CD8-positive, alpha-beta memory T cell (primary cell): ENCODE results near the gene SLC3A2. TPM values are rescaled to one million over a fixed set of nuclear protein-coding genes. Genes with fewer than 3 reads are reported as not detected.
A peak's percentile ranks its signal among the peaks of the same experiment; 100 is the strongest.

Source experiments
- CTCF ChIA-PET: fragments of 350-600 bp; sonication (Branson Sonifier 250); formaldehyde crosslinking; loops from one replicate; lab custom pipeline; 2021; ENCODE audit warnings: antibody characterized with exemption; lab: Charles Lee
- POLR2A ChIA-PET: fragments of 350-600 bp; sonication (Branson Sonifier 250); formaldehyde crosslinking; loops from one replicate; lab custom pipeline; 2021; ENCODE audit warnings: antibody characterized with exemption; lab: Charles Lee
- DNase-seq, 5 donors: peaks; one replicate each; pipeline versions ENCODE4 v3.0.0 to v3.0.0-alpha.2; 2020 to 2022; ENCODE audit warnings: mixed read lengths in 1 of 5
- H3K27ac ChIP-seq: one replicate; pipeline ENCODE4 v1.7.0; 2013; ENCODE audit warnings: low read depth, mild to moderate bottlenecking, low read length, moderate library complexity
- H3K27me3 ChIP-seq: 2 replicates; pipeline ENCODE4 v1.7.0; 2013; ENCODE audit warnings: low read length, mild to moderate bottlenecking; ENCODE audit not compliant: insufficient read depth, poor library complexity, severe bottlenecking
- H3K36me3 ChIP-seq: 2 replicates; pipeline ENCODE4 v1.7.0; 2013; ENCODE audit warnings: mild to moderate bottlenecking, low read length, moderate library complexity; ENCODE audit not compliant: insufficient read depth
- H3K4me1 ChIP-seq: 2 replicates; pipeline ENCODE4 v1.7.0; 2013; ENCODE audit warnings: mild to moderate bottlenecking, low read length, moderate library complexity; ENCODE audit not compliant: insufficient read depth
- H3K4me3 ChIP-seq: 2 replicates; pipeline ENCODE4 v1.7.0; 2013; ENCODE audit warnings: mild to moderate bottlenecking, low read length
- H3K9me3 ChIP-seq: 2 replicates; pipeline ENCODE4 v1.7.0; 2013; ENCODE audit warnings: mild to moderate bottlenecking, low read length
- H3K27ac Mint-ChIP-seq, 8 donors: one replicate each; pipeline ENCODE4 v1.8.0; 2020 to 2021; ENCODE audit warnings: mixed read lengths in 8 of 8, mild to moderate bottlenecking in 6 of 8, inconsistent platforms in 3 of 8, moderate library complexity in 3 of 8
- H3K27me3 Mint-ChIP-seq, 2 donors: one replicate each; pipeline ENCODE4 v1.8.0; 2020 to 2021; ENCODE audit warnings: mixed read lengths in 2 of 2, mild to moderate bottlenecking in 1 of 2, moderate library complexity in 1 of 2
- H3K36me3 Mint-ChIP-seq, 3 donors: one replicate each; pipeline ENCODE4 v1.8.0; 2020 to 2021; ENCODE audit warnings: mixed read lengths in 3 of 3, inconsistent platforms in 1 of 3, mild to moderate bottlenecking in 1 of 3
- H3K4me1 Mint-ChIP-seq, 3 donors: one replicate each; pipeline ENCODE4 v1.8.0; 2020 to 2021; ENCODE audit warnings: mixed read lengths in 3 of 3, inconsistent platforms in 1 of 3, mild to moderate bottlenecking in 1 of 3
- H3K4me3 Mint-ChIP-seq, 7 donors: one replicate each; pipeline ENCODE4 v1.8.0; 2020 to 2021; ENCODE audit warnings: mixed read lengths in 7 of 7, mild to moderate bottlenecking in 6 of 7, moderate library complexity in 4 of 7, inconsistent platforms in 2 of 7
- H3K9me3 Mint-ChIP-seq, 5 donors: one replicate each; pipeline ENCODE4 v1.8.0; 2020 to 2022; ENCODE audit warnings: mixed read lengths in 5 of 5, mild to moderate bottlenecking in 3 of 5, moderate library complexity in 2 of 5, inconsistent platforms in 1 of 5
- polyA plus RNA-seq: library from polyadenylated mRNA; unstranded; fragments of 300-500 nt; fragmentation: Illumina TruSeq; gene quantifications from one replicate; pipeline ENCODE4 v1.2.3, GENCODE V29; 2021
- total RNA-seq, 2 experiments: library from RNA; stranded (reverse); gene quantifications; one replicate each; pipeline ENCODE4 v1.2.3, GENCODE V29; 2021

The SLC3A2 gene
- total and polyA plus RNA-seq, 3 experiments from 2014 or later, result 180 to 430 (median 426) TPM

GRCh38 chr11:62882788-62883501, 2.2 kb downstream of the SLC3A2 start:
- peaks cover 59% of the 10 kb centered on the region for H3K36me3 ChIP-seq
- peak overlapping the region; percentile 99 for H3K4me3 ChIP-seq
- peaks cover 18 to 76% (median 21%) of the 10 kb centered on the region in 3 donors for H3K36me3 Mint-ChIP-seq
- CTCF ChIA-PET, result interaction anchor here (2.3 to 4.2 kb wide), 2 partner anchors 23 to 94 kb away, joined by 11 to 21 read pairs; no protein-coding TSS in a partner anchor
- no peaks in the 10 kb centered on the region for H3K27me3 ChIP-seq
- POLR2A ChIA-PET, result interaction anchor here (0.6 to 2.6 kb wide), 5 partner anchors 43 to 935 kb away, joined by 3 to 48 read pairs (median 25); partner anchors contain the start of genes HNRNPUL2, TMEM179B, TTC9C and WDR74
- peaks cover 51 to 57% (median 51%) of the 10 kb centered on the region in 3 donors for H3K4me1 Mint-ChIP-seq
- peak overlapping the region; percentile 96 to 100 (median 99) for H3K27ac Mint-ChIP-seq
- H3K4me3 Mint-ChIP-seq, result peak overlapping the region; percentile 99 to 100 (median 100)
- H3K4me1 ChIP-seq, result peaks cover 39% of the 10 kb centered on the region
- peak in 1 of 5 donors; percentile 33 for DNase-seq
- H3K9me3 Mint-ChIP-seq, result no peaks in the 10 kb centered on the region
- H3K9me3 ChIP-seq, result no peaks in the 10 kb centered on the region
- no peaks in the 10 kb centered on the region for H3K27me3 Mint-ChIP-seq
- H3K27ac ChIP-seq, result peak overlapping the region; percentile 99

- Mint-ChIP-seq H3K36me3 (peaks cover 18 to 83% (median 24%) of the 10 kb centered on the region in 3 donors), H3K27ac (peak overlapping the region; percentile 43 to 100 (median 98)), H3K27me3 (no peaks in the 10 kb centered on the region), H3K4me1 (peaks cover 51 to 57% (median 51%) of the 10 kb centered on the region in 3 donors), H3K4me3 (peak overlapping the region in 5 of 7 donors; percentile 37 to 100 (median 100)), H3K9me3 (no peaks in the 10 kb centered on the region)
- DNase-seq, result peak in 1 of 5 donors; percentile 34
- ChIA-PET POLR2A (no interaction called here), CTCF (interaction anchor here (4.2 kb wide), 1 partner anchor 22 kb away, joined by 21 read pairs; no protein-coding TSS in a partner anchor)
- Histone ChIP-seq H3K27me3 (no peaks in the 10 kb centered on the region), H3K27ac (peak overlapping the region; percentile 99), H3K36me3 (peaks cover 66% of the 10 kb centered on the region), H3K9me3 (no peaks in the 10 kb centered on the region), H3K4me1 (peaks cover 39% of the 10 kb centered on the region), H3K4me3 (no peak overlapping the region)
These were observed 3.0 kb downstream of the SLC3A2 start for GRCh38 chr11:62883673-62884072.

GRCh38 chr11:62885137-62885750, 4.5 kb downstream of the SLC3A2 start:
- H3K9me3 ChIP-seq, result no peaks in the 10 kb centered on the region
- Mint-ChIP-seq H3K36me3 (peaks cover 28 to 95% (median 29%) of the 10 kb centered on the region in 3 donors), H3K27me3 (no peaks in the 10 kb centered on the region), H3K27ac (peak overlapping the region in 5 of 8 donors; percentile 32 to 82 (median 57)), H3K9me3 (no peaks in the 10 kb centered on the region), H3K4me1 (peaks cover 43 to 49% (median 43%) of the 10 kb centered on the region in 3 donors), H3K4me3 (peak overlapping the region in 2 of 7 donors; percentile 29 to 68)
- POLR2A ChIA-PET, result no interaction called here
- no peaks in the 10 kb centered on the region for H3K27me3 ChIP-seq
- peaks cover 32% of the 10 kb centered on the region for H3K4me1 ChIP-seq
- no peak overlapping the region for H3K27ac ChIP-seq
- CTCF ChIA-PET, result interaction anchor here (1.0 kb wide), 1 partner anchor 10 kb away, joined by 5 read pairs; no protein-coding TSS in a partner anchor
- peak in 1 of 5 donors; percentile 30 for DNase-seq
- H3K36me3 ChIP-seq, result peaks cover 70% of the 10 kb centered on the region
- no peak overlapping the region for H3K4me3 ChIP-seq

GRCh38 chr11:62888406-62888805, 7.7 kb downstream of the SLC3A2 start:
- peaks cover 20 to 23% (median 20%) of the 10 kb centered on the region in 3 donors for H3K4me1 Mint-ChIP-seq
- Histone ChIP-seq H3K36me3 (peaks cover 57% of the 10 kb centered on the region), H3K27me3 (no peaks in the 10 kb centered on the region), H3K27ac (no peak overlapping the region), H3K9me3 (no peaks in the 10 kb centered on the region), H3K4me1 (peaks cover 11% of the 10 kb centered on the region), H3K4me3 (no peak overlapping the region)
- H3K4me3 Mint-ChIP-seq, result no peak overlapping the region
- POLR2A ChIA-PET, result no interaction called here
- peaks cover 19 to 64% (median 25%) of the 10 kb centered on the region in 3 donors for H3K36me3 Mint-ChIP-seq
- CTCF ChIA-PET, result no interaction called here
- peak overlapping the region in 1 of 8 donors; percentile 58 for H3K27ac Mint-ChIP-seq
- H3K9me3 Mint-ChIP-seq, result no peaks in the 10 kb centered on the region
- DNase-seq, result no peak
- H3K27me3 Mint-ChIP-seq, result no peaks in the 10 kb centered on the region

GRCh38 chr11:62889126-62889483, 8.4 kb downstream of the SLC3A2 start:
- ChIA-PET POLR2A (interaction anchor here (1.0 kb wide), 1 partner anchor 8 kb away, joined by 4 read pairs; the partner anchor contains the start of gene SLC3A2), CTCF (no interaction called here)
- peaks cover 50% of the 10 kb centered on the region for H3K36me3 ChIP-seq

GRCh38 chr11:62889484-62890437, 9.1 kb downstream of the SLC3A2 start:
- Histone ChIP-seq H3K27me3 (no peaks in the 10 kb centered on the region), H3K9me3 (no peaks in the 10 kb centered on the region), H3K36me3 (peaks cover 44% of the 10 kb centered on the region), H3K27ac (no peak overlapping the region), H3K4me1 (no peaks in the 10 kb centered on the region), H3K4me3 (no peak overlapping the region)
- peaks cover 11 to 52% (median 18%) of the 10 kb centered on the region in 3 donors for H3K36me3 Mint-ChIP-seq
- H3K27me3 Mint-ChIP-seq, result peaks cover 0 to 2% of the 10 kb centered on the region in 2 donors
- peaks cover 9 to 13% (median 9%) of the 10 kb centered on the region in 3 donors for H3K4me1 Mint-ChIP-seq
- ChIA-PET POLR2A (interaction anchor here (0.6 to 1.0 kb wide), 2 partner anchors 9 to 54 kb away, joined by 4 read pairs; partner anchors contain the start of gene SLC3A2), CTCF (no interaction called here)
- H3K9me3 Mint-ChIP-seq, result no peaks in the 10 kb centered on the region
- peak overlapping the region in 1 of 7 donors; percentile 16 for H3K4me3 Mint-ChIP-seq
- peak in 1 of 5 donors; percentile 1 for DNase-seq
- peak overlapping the region in 4 of 8 donors; percentile 22 to 48 (median 46) for H3K27ac Mint-ChIP-seq

More at GRCh38 chr11:62889126-62889483, 8.4 kb downstream of the SLC3A2 start:
- Mint-ChIP-seq H3K27ac (peak overlapping the region in 4 of 8 donors; percentile 43 to 58 (median 48)), H3K4me1 (peaks cover 13 to 16% (median 13%) of the 10 kb centered on the region in 3 donors), H3K4me3 (peak overlapping the region in 2 of 7 donors; percentile 16 to 68), H3K27me3 (no peaks in the 10 kb centered on the region), H3K9me3 (no peaks in the 10 kb centered on the region), H3K36me3 (peaks cover 15 to 57% (median 21%) of the 10 kb centered on the region in 3 donors)
- Histone ChIP-seq H3K9me3 (no peaks in the 10 kb centered on the region), H3K4me3 (no peak overlapping the region), H3K4me1 (peaks cover 4% of the 10 kb centered on the region), H3K27ac (no peak overlapping the region), H3K27me3 (no peaks in the 10 kb centered on the region)
- DNase-seq, result no peak
